Measurements from ENCODE around the gene LMBR1. TPM values are rescaled to one million over a fixed set of nuclear protein-coding genes. Genes with fewer than 3 reads are reported as not detected.

The LMBR1 gene
- total RNA-seq, 4 donors from 2014 or later: 39.9 to 63.0 (median 59.0) TPM

DNA sequence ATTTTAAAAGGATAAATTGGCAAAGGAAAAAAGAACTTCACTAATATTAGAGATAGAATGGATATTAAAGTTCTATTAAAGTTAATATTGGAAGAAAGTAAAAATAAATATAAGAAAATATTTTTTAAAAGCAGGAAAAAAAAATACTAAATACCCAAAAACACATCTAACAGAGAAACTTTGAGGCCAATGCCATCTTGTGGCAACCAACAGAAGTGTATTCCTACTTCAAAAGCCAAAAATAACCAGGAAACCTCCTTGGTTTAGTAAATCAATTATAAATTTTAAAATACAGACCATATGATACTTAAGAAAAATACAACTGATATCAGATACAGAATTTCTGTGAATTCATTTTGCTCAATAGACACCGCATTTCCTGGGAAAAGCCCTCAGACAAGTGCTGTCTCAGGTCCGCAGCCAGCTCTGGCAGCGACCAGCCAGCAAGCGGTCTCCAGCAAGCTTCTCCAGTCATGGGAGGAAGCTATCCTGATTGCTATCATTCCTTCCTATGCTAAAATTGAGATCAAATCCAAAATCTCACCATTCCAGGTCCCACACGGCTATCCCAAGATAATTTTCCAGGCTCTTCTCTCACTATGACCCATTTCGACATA, 65.3 kb downstream of the LMBR1 start:
- Histone ChIP-seq H3K9me3 (no peaks in the 10 kb centered on the region), H3K4me3 (no peak overlapping the region), H3K27ac (no peak overlapping the region), H3K27me3 (no peaks in the 10 kb centered on the region), H3K4me1 (no peaks in the 10 kb centered on the region), H3K36me3 (peaks cover 0 to 37% of the 10 kb centered on the region in 2 donors)
- ATAC-seq: no peak
- TF ChIP-seq EP300 (IDR thresholded peaks at IDR 0.05) (no peak), POLR2AphosphoS5 (IDR thresholded peaks at IDR 0.05) (no peak), POLR2A (IDR thresholded peaks at IDR 0.05) (no peak)
- TF ChIP-seq, protein P1, sequence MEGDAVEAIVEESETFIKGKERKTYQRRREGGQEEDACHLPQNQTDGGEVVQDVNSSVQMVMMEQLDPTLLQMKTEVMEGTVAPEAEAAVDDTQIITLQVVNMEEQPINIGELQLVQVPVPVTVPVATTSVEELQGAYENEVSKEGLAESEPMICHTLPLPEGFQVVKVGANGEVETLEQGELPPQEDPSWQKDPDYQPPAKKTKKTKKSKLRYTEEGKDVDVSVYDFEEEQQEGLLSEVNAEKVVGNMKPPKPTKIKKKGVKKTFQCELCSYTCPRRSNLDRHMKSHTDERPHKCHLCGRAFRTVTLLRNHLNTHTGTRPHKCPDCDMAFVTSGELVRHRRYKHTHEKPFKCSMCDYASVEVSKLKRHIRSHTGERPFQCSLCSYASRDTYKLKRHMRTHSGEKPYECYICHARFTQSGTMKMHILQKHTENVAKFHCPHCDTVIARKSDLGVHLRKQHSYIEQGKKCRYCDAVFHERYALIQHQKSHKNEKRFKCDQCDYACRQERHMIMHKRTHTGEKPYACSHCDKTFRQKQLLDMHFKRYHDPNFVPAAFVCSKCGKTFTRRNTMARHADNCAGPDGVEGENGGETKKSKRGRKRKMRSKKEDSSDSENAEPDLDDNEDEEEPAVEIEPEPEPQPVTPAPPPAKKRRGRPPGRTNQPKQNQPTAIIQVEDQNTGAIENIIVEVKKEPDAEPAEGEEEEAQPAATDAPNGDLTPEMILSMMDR (IDR thresholded peaks at IDR 0.05): peak in 3 of 4 experiments; percentile 7 to 30 (median 27)
- 84 to 90% methylated on average over 4 to 6 of the region's 6 CpGs for WGBS, 2 donors (ENCODE audit: low coverage in 1 of 2)

DNA sequence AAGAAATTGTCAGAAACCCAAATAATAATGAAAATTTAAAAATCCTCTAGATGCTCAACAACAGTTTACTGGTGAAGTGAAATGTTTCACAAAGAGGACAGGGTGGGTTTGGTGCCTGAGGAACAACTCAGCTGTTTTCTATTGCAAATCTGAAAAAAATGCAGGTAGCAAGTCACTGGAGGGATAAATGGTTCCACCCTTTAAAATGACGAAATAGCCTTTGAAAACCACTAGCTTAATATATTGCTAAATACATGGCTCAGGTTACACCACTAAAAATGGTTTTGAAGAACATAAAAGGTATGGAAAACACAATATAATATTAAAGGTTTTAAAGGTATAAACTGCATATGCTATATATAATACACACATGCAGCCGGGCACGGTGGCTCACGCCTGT, 69.5 kb downstream of the LMBR1 start:
- peaks cover 0 to 39% of the 10 kb centered on the region in 2 donors for H3K36me3 ChIP-seq
- no peaks in the 10 kb centered on the region for H3K4me1 ChIP-seq
- H3K27me3 ChIP-seq: no peaks in the 10 kb centered on the region
- no peak overlapping the region for H3K4me3 ChIP-seq
- WGBS, 2 donors (ENCODE audit: low coverage in 1 of 2): 97 to 100% methylated on average over 2 to 4 of the region's 4 CpGs
- H3K9me3 ChIP-seq: no peaks in the 10 kb centered on the region
- TF ChIP-seq EP300 (IDR thresholded peaks at IDR 0.05) (no peak), POLR2AphosphoS5 (IDR thresholded peaks at IDR 0.05) (no peak), POLR2A (IDR thresholded peaks at IDR 0.05) (no peak)
- TF ChIP-seq, protein P1 (IDR thresholded peaks at IDR 0.05): no peak
- no peak overlapping the region for H3K27ac ChIP-seq
- ATAC-seq: no peak

DNA sequence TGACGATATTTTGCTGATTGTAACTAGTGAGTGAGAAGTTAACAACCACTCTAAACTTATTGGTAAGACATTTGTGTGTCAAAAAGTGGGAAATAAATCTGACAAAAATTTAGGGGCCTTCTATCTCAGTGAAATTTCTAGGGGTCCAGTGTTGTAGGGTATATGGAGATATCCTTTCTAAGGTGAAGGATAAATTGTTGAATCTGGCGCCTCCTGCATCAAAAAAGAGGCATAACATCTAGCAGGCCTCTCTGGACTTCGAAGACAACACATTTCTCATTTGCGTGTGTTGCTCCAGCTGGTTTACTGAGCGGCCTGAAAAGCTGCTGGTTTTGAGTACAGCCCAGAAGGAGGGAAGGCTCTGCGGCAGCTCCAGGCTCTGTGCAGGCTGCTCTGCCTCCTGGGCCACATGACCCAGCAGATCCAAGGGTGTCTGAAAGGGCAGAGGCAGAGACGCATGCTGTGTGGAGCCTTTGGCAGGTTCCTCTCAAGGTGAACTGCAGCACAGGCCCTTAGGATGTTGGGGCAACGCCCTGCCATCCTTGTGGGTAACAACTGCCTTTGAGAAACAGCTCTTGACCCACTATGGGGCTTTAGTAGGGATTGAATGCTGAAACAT, 72.4 kb downstream of the LMBR1 start:
- no peak overlapping the region for H3K4me3 ChIP-seq
- H3K27ac ChIP-seq: no peak overlapping the region
- WGBS, 2 donors (ENCODE audit: low coverage in 1 of 2): 85 to 100% methylated on average over 3 to 5 of the region's 8 CpGs
- peaks cover 0 to 31% of the 10 kb centered on the region in 2 donors for H3K36me3 ChIP-seq
- no peak for TF ChIP-seq EP300 (IDR thresholded peaks at IDR 0.05)
- TF ChIP-seq, protein P1 (IDR thresholded peaks at IDR 0.05): no peak
- no peaks in the 10 kb centered on the region for H3K9me3 ChIP-seq
- H3K27me3 ChIP-seq: no peaks in the 10 kb centered on the region
- no peaks in the 10 kb centered on the region for H3K4me1 ChIP-seq
- ATAC-seq: no peak

DNA sequence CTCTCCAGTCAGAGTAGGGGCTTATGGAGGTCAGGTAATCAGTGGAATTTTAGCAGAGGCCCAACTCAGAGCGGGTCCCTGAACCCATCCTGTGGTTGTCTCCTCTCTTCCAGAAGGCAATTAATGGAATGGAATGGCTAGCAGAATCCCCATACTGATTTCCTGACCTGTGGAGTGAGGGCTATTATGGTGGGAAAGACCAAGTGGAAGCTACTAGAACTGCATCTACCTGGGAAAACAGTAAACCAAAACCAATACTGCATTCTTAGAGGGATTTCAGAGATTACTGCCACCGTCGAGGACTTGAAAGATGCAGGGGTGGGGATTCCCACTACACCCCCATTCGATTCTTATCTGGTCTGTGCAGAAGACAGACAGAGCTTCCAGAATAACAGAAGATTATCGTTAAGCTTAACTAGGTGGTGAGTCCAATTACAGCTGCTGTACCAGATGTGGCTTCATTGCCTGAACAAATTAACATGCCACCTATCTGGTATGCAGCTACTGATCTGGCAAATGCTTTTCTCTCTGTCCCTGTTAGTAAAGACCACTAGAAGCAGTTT, 73.2 kb downstream of the LMBR1 start:
- Histone ChIP-seq H3K9me3 (no peaks in the 10 kb centered on the region), H3K27ac (no peak overlapping the region), H3K36me3 (peaks cover 0 to 27% of the 10 kb centered on the region in 2 donors), H3K4me3 (no peak overlapping the region), H3K4me1 (no peaks in the 10 kb centered on the region), H3K27me3 (no peaks in the 10 kb centered on the region)
- WGBS, 2 donors (ENCODE audit: low coverage in 1 of 2): 60 to 88% methylated on average over 1 to 5 of the region's 5 CpGs
- ATAC-seq: no peak
- TF ChIP-seq POLR2AphosphoS5 (IDR thresholded peaks at IDR 0.05) (no peak), POLR2A (IDR thresholded peaks at IDR 0.05) (no peak), EP300 (IDR thresholded peaks at IDR 0.05) (no peak)
- TF ChIP-seq, protein P1 (IDR thresholded peaks at IDR 0.05): no peak

DNA sequence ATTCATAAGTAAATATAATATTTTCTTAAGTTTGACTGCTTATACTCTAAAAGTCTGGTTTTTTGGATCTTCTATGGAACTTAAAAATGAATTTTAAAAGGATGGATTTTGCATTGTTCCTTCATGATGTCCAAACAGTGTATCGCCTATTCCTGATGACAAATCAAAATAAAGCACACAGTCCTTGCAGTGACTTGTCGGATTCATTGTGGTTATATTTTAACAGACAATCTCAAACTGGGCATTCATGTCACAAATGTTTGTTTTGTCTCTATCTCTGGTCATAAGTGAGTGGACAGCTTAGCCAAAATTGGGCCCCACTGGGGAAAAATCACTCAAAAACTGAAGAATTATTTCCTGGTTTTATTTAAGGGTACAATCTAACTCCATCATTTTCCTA, 74.8 kb downstream of the LMBR1 start:
- Histone ChIP-seq H3K36me3 (peaks cover 0 to 18% of the 10 kb centered on the region in 2 donors), H3K4me3 (no peak overlapping the region), H3K27ac (no peak overlapping the region), H3K4me1 (no peaks in the 10 kb centered on the region), H3K9me3 (no peaks in the 10 kb centered on the region), H3K27me3 (no peaks in the 10 kb centered on the region)
- TF ChIP-seq POLR2AphosphoS5 (IDR thresholded peaks at IDR 0.05) (no peak), EP300 (IDR thresholded peaks at IDR 0.05) (no peak), POLR2A (IDR thresholded peaks at IDR 0.05) (no peak)
- TF ChIP-seq, protein P1 (IDR thresholded peaks at IDR 0.05): no peak
- no peak for ATAC-seq
- WGBS, 2 donors (ENCODE audit: low coverage in 1 of 2): 91 to 94% methylated on average over 2 of the region's 2 CpGs

Measured in gastroesophageal sphincter (tissue), 4 donors.